ENCODE data around the gene FMO2.
"Not testable (repeated sequence)": the region's sequence is repeated elsewhere in the genome, so short reads cannot be mapped to it uniquely, and the experiment has no call there.

FMO2 gene

GRCh38 chr1:171220081-171220420 is 35.0 kb downstream of the FMO2 start:
- DNase-seq: no peak

- no peak for DNase-seq
These were observed 35.5 kb downstream of the FMO2 start for GRCh38 chr1:171220581-171221054.

- DNase-seq: no peak
These were observed 36.8 kb downstream of the FMO2 start for GRCh38 chr1:171221665-171222591.

GRCh38 chr1:171222936-171223335 is 37.8 kb downstream of the FMO2 start:
- DNase-seq: no peak

- DNase-seq: not testable (repeated sequence)
These were observed 39.2 kb downstream of the FMO2 start for GRCh38 chr1:171224257-171224656.

- DNase-seq: peak; percentile 69 to 79
These were observed 41.8 kb downstream of the FMO2 start for GRCh38 chr1:171226747-171227370.

- DNase-seq: no peak
These were observed 46.2 kb downstream of the FMO2 start for GRCh38 chr1:171231326-171231725.

- no peak for DNase-seq
These were observed 48.1 kb downstream of the FMO2 start for GRCh38 chr1:171233183-171233582.

GRCh38 chr1:171236231-171236630 is 51.1 kb downstream of the FMO2 start:
- DNase-seq: not testable (repeated sequence)

GRCh38 chr1:171243878-171244277 is 58.8 kb downstream of the FMO2 start:
- no peak for DNase-seq

GRCh38 chr1:171245458-171246064 is 60.5 kb downstream of the FMO2 start:
- DNase-seq: peak in 1 of 2 experiments; percentile 17

- no peak for DNase-seq
These were observed 62.4 kb downstream of the FMO2 start for GRCh38 chr1:171247501-171247900.

- DNase-seq: no peak
These were observed 63.2 kb downstream of the FMO2 start, which contains the start of gene FMO1 for GRCh38 chr1:171248302-171248701. FMO1 (plus strand) TSS chr1:171248494; CDS start chr1:171258088, 9,594 bp downstream.

GRCh38 chr1:171248841-171249240 is 63.7 kb downstream of the FMO2 start:
- no peak for DNase-seq

GRCh38 chr1:171250263-171250662 is 65.2 kb downstream of the FMO2 start:
- no peak for DNase-seq

- DNase-seq: peak; percentile 38 to 78
These were observed 66.2 kb downstream of the FMO2 start for GRCh38 chr1:171251042-171251951.

GRCh38 chr1:171251952-171252300 is 66.8 kb downstream of the FMO2 start:
- no peak for DNase-seq

- DNase-seq: peak in 1 of 2 experiments; percentile 36
These were observed 67.4 kb downstream of the FMO2 start for GRCh38 chr1:171252482-171252881.

GRCh38 chr1:171254859-171255258 is 69.8 kb downstream of the FMO2 start:
- DNase-seq: no peak

- DNase-seq: peak in 1 of 2 experiments; percentile 10
These were observed 72.0 kb downstream of the FMO2 start for GRCh38 chr1:171256940-171257606.

GRCh38 chr1:171257607-171258076 is 72.5 kb downstream of the FMO2 start:
- DNase-seq: no peak

- DNase-seq: no peak
These were observed 73.3 kb downstream of the FMO2 start for GRCh38 chr1:171258429-171258828.
